ENCODE results near the gene EPHA7.

- TF ChIP-seq CTCF (conservative IDR thresholded peaks at IDR 0.05; ENCODE audit: low read length), result no peak
- TF ChIP-seq EZH2phosphoT487 (IDR thresholded peaks at IDR 0.05; ENCODE audit: borderline replicate concordance, low read depth, low read length), result no peak
Measured at GRCh38 chr6:93248631-93249030, 170.7 kb downstream of the EPHA7 start.

Data from OCI-LY7 (cell line).